ENCODE data around the gene RIPK1. TPM values are rescaled to one million over a fixed set of nuclear protein-coding genes. Genes with fewer than 3 reads are reported as not detected.
A peak's percentile ranks its signal among the peaks of the same experiment; 100 is the strongest.
"Not testable (repeated sequence)": the region's sequence is repeated elsewhere in the genome, so short reads cannot be mapped to it uniquely, and the experiment has no call there.

Gene RIPK1
- polyA plus RNA-seq, 2 of the 4 experiments (the other 2 are of a cell fraction): 10.6 to 14.3 TPM

- ATAC-seq (no peak), DNase-seq (ENCODE audit: low read depth in 1 of 2, low spot score in 1 of 2) (no peak), FAIRE-seq (no peak)
- H3K4me1 ChIP-seq: peaks cover 28% of the 10 kb centered on the region
- TF ChIP-seq RARB (CRISPR knock-in tag; IDR thresholded peaks at IDR 0.05) (no peak), CHD2 (IDR thresholded peaks at IDR 0.05; ENCODE audit: low read length, partially characterized antibody) (no peak)
- no peak overlapping the region for H3K27ac ChIP-seq
- 60% methylated on average over 13 of the region's 13 CpGs for WGBS (ENCODE audit: missing lambda C conversion rate)
- ChIA-PET POLR2A (no interaction called here), CTCF (interaction anchor here (0.7 to 1.2 kb wide), 2 partner anchors 10 to 14 kb away, joined by 3 read pairs; no protein-coding TSS in a partner anchor)
- no peak overlapping the region for H3K4me3 ChIP-seq
- peak overlapping the region; percentile 41; the same call in 2 of the 3 replicates for H3K4me2 ChIP-seq
- no peaks in the 10 kb centered on the region for H3K9me3 ChIP-seq
Measured at GRCh38 chr6:3135668-3136291, 67.5 kb downstream of the RIPK1 start.

DNA sequence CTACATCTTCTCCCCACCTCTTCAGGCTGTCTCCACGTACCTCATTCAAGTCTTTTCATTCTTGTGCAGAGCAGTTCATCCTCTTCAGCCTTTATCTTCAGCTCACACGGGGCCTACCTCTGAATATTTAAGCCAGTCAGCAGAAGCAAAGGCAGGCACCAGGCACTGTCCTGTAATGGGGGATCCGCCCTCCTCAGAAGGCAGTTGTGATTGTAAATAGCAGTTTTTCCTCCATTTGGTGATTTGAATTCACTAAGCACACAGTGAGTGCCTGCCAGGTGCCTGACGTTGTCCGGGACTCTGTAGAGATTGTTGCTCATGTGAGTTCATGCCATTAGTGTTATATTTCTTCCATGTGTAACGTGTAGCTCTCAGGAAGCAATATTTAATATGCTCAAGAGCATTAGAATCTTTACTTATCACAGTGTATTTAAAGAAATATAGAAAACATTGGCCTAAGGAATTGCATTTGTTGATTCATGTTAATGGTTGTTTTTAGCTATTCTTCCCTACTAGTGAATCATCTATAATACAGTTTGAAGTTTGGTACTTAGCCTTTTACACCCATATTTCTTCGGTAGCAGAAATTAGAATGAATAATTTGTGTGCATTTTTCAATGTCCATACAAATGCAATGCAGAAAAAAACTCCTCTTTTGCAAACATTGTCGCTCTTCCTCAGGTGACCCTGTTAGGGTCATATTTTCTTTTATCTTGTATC lies 68.2 kb downstream of the RIPK1 start:
- Histone ChIP-seq H3K4me2 (no peak overlapping the region), H3K27ac (no peak overlapping the region), H3K4me1 (peaks cover 28% of the 10 kb centered on the region), H3K9me3 (no peaks in the 10 kb centered on the region), H3K4me3 (no peak overlapping the region)
- POLR2A ChIA-PET: no interaction called here
- FAIRE-seq (no peak), DNase-seq (ENCODE audit: low read depth in 1 of 2, low spot score in 1 of 2) (no peak), ATAC-seq (no peak)
- TF ChIP-seq CEBPB (IDR thresholded peaks at IDR 0.05) (no peak), FOSL2 (IDR thresholded peaks at IDR 0.05) (no peak), FOSL2 (CRISPR knock-in tag; IDR thresholded peaks at IDR 0.05) (no peak), JUN (IDR thresholded peaks at IDR 0.05) (no peak), MAFK (IDR thresholded peaks at IDR 0.05; ENCODE audit: partially characterized antibody) (no peak), FOSB (CRISPR knock-in tag; IDR thresholded peaks at IDR 0.05) (no peak), CHD2 (IDR thresholded peaks at IDR 0.05; ENCODE audit: low read length, partially characterized antibody) (no peak), HMGXB4 (CRISPR knock-in tag; IDR thresholded peaks at IDR 0.05; ENCODE audit: borderline replicate concordance) (no peak), EHF (CRISPR knock-in tag; IDR thresholded peaks at IDR 0.05) (no peak), ZC3H11A (IDR thresholded peaks at IDR 0.05) (no peak), SMC3 (IDR thresholded peaks at IDR 0.05) (no peak), RARB (CRISPR knock-in tag; IDR thresholded peaks at IDR 0.05) (no peak)
- TF ChIP-seq, protein P1, sequence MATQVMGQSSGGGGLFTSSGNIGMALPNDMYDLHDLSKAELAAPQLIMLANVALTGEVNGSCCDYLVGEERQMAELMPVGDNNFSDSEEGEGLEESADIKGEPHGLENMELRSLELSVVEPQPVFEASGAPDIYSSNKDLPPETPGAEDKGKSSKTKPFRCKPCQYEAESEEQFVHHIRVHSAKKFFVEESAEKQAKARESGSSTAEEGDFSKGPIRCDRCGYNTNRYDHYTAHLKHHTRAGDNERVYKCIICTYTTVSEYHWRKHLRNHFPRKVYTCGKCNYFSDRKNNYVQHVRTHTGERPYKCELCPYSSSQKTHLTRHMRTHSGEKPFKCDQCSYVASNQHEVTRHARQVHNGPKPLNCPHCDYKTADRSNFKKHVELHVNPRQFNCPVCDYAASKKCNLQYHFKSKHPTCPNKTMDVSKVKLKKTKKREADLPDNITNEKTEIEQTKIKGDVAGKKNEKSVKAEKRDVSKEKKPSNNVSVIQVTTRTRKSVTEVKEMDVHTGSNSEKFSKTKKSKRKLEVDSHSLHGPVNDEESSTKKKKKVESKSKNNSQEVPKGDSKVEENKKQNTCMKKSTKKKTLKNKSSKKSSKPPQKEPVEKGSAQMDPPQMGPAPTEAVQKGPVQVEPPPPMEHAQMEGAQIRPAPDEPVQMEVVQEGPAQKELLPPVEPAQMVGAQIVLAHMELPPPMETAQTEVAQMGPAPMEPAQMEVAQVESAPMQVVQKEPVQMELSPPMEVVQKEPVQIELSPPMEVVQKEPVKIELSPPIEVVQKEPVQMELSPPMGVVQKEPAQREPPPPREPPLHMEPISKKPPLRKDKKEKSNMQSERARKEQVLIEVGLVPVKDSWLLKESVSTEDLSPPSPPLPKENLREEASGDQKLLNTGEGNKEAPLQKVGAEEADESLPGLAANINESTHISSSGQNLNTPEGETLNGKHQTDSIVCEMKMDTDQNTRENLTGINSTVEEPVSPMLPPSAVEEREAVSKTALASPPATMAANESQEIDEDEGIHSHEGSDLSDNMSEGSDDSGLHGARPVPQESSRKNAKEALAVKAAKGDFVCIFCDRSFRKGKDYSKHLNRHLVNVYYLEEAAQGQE (IDR thresholded peaks at IDR 0.05): no peak
- CTCF ChIA-PET: interaction anchor here (0.7 to 1.2 kb wide), 2 partner anchors 13 to 73 kb away, joined by 3 to 5 read pairs; no protein-coding TSS in a partner anchor
- 77% methylated on average over 8 of the region's 8 CpGs for WGBS (ENCODE audit: missing lambda C conversion rate)

DNA sequence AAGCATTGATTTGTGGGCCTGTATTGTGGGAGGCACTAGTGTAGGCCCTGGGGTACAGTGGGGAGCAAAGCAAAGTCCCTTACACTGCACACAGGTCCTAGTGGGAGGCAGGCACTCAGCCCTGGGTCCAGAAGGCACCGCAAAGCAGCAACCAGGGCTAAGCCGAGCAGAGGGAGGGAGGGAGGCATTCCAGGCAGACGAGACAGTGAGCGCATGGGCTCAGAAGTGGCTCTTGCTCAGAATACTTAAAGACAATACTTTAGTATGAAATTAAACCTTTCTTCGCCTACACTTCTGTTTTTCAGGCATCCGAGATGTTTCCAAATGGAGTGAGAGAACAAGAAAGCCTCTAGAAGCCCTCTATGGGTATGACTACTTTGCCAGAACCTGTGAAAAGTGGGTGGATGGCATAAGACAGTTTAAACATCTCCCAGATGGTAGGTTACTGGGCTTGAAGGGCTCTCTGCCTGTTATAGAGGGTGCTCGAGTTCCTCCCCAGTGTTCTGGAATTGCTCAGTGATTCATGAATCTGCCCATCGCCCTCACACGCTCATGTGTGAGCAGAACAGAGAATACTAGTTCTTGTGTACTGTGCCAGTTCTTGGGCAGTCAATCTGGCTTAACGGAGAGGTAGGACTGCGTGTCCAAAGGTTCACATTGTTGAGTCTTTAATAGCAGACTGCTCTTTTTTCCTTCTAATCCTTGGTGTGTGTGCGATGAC lies 68.9 kb downstream of the RIPK1 start:
- TF ChIP-seq RAD21 (conservative IDR thresholded peaks at IDR 0.05 in 1 of 2, IDR thresholded peaks at IDR 0.05 in 1 of 2) (no peak), ZNF302 (CRISPR knock-in tag; IDR thresholded peaks at IDR 0.05) (no peak), TP53 (CRISPR knock-in tag; IDR thresholded peaks at IDR 0.05) (no peak)
- TF ChIP-seq, protein P2, sequence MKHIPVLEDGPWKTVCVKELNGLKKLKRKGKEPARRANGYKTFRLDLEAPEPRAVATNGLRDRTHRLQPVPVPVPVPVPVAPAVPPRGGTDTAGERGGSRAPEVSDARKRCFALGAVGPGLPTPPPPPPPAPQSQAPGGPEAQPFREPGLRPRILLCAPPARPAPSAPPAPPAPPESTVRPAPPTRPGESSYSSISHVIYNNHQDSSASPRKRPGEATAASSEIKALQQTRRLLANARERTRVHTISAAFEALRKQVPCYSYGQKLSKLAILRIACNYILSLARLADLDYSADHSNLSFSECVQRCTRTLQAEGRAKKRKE (CRISPR knock-in tag; IDR thresholded peaks at IDR 0.05; ENCODE audit: low read depth): no peak
- TF ChIP-seq, protein P3, sequence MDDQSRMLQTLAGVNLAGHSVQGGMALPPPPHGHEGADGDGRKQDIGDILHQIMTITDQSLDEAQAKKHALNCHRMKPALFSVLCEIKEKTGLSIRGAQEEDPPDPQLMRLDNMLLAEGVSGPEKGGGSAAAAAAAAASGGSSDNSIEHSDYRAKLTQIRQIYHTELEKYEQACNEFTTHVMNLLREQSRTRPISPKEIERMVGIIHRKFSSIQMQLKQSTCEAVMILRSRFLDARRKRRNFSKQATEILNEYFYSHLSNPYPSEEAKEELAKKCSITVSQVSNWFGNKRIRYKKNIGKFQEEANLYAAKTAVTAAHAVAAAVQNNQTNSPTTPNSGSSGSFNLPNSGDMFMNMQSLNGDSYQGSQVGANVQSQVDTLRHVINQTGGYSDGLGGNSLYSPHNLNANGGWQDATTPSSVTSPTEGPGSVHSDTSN (IDR thresholded peaks at IDR 0.05): no peak
- WGBS (ENCODE audit: missing lambda C conversion rate): 95% methylated on average over 12 of the region's 12 CpGs
- no peak for FAIRE-seq
- ATAC-seq: no peak
- Histone ChIP-seq H3K4me2 (no peak overlapping the region), H3K4me1 (peaks cover 28% of the 10 kb centered on the region), H3K4me3 (no peak overlapping the region), H3K9me3 (no peaks in the 10 kb centered on the region), H3K27ac (no peak overlapping the region)
- ChIA-PET POLR2A (no interaction called here), CTCF (interaction anchor here (0.7 to 1.8 kb wide), 2 partner anchors 72 to 114 kb away, joined by 4 to 5 read pairs; no protein-coding TSS in a partner anchor)
- DNase-seq (ENCODE audit: low read depth in 1 of 2, low spot score in 1 of 2): no peak

DNA sequence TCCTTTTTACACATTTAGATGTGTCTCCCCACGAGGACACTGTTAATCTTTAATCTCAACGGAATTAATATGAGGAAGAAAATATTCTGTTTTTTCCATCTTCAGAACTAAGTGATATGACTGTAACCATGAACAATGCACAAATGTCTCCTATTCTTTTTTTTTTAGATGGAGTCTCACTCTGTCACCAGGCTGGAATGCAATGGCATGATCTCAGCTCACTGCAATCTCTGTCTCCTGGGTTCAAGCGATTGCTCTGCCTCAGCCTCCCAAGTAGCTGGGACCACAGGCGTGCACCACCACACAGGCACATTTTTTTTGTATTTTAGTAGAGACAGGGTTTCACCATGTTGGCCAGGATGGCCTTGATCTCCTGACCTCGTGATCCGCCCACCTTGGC lies 69.6 kb downstream of the RIPK1 start:
- WGBS (ENCODE audit: missing lambda C conversion rate): 78% methylated on average over 6 of the region's 6 CpGs
- H3K27ac ChIP-seq; POLR2A ChIA-PET; DNase-seq (ENCODE audit: low read depth in 1 of 2, low spot score in 1 of 2); ATAC-seq; H3K4me3 ChIP-seq; FAIRE-seq; H3K9me3 ChIP-seq; H3K4me2 ChIP-seq: not testable (repeated sequence)
- H3K4me1 ChIP-seq: peaks cover 28% of the 10 kb centered on the region
- CTCF ChIA-PET: interaction anchor here (1.8 kb wide), 1 partner anchor 113 kb away, joined by 4 read pairs; no protein-coding TSS in a partner anchor
